GM18951 (cell line): Measurements from ENCODE around the gene ZNF764.
"Not testable (repeated sequence)": the region's sequence is repeated elsewhere in the genome, so short reads cannot be mapped to it uniquely, and the experiment has no call there.

Source experiments
- POLR2A ChIP-seq: IDR thresholded peaks from 4 replicates; pipeline ENCODE4 v1.6.1; 2011; ENCODE audit warnings: mild to moderate bottlenecking; ENCODE audit not compliant: insufficient read length, insufficient read depth; ENCODE audit errors: extremely low read depth
- in situ Hi-C: fragments of 300-500 bp; cut with MboI; formaldehyde crosslinking; loops from one replicate; pipeline ENCODE4 v1.12.0; 2022; ENCODE audit warnings: low sequenced_read_pairs, mixed read lengths, inconsistent platforms; ENCODE audit not compliant: unreplicated experiment

ZNF764 gene

DNA sequence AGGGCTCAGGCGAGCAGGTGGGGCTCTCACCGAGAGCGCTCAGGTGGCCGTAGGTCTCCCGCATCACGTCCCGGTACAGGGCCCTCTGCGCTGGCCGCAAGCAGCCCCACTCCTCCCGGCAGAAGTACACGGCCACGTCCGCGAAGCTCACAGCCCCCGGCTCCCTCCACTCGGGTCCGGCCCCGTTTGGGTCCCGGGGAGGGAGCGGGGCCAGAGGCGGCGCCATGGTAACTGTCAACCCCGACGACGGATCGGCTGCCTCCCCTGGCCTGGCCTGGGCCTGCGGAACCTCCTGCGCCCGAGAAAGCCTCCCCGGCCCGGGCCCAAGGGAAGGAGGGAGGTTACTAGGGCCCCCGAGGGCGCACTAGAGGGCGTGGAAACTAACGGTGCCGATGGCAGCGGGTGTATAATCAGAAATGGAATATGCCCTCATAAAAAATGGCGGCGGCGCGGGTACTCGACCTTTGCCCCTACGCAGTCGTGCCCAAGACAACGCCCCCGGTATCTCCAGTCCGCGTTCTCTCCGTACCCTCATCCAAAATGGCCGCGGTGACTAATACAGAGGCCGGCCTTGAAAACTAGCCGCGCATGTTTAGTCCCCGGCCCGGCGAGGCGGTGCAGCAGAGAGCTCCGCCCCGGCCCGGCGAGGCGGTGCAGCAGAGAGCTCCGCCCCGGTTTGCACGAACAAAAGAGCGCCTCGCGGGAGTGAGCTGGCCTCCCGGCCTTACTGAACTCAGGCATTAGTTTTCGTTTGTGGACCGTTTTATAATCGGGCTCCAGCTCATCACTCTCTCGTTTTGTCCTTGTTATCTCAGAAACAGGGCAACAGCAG, at the start of gene ZNF764:
ZNF764 (minus strand) TSS at position 418 of the 832 bp plus-strand sequence; CDS start at position 226, 192 bp downstream.
- in situ Hi-C loops, result no loop called here
- peak; percentile 63 for TF ChIP-seq POLR2A

DNA sequence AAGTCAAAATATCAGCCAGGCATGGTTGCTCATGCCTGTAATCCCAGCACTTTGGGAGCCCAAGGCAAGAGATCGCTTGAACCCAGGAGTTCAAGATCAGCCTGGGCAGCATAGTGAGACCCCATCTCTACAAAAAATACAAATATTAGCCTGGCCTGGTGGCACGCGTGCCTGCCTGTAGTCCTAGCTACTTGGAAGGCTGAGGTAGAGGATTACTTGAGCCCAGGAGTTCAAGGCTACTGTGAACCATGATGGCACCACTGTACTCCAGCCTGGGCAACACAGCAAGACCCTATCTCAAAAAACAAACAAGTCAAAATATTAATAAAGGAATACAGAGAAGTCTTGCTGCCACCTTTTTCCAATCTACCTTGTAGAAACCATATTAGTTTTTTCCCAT, 47.8 kb upstream of the ZNF764 start:
- TF ChIP-seq POLR2A, result no peak
- in situ Hi-C loops, result no loop called here

DNA sequence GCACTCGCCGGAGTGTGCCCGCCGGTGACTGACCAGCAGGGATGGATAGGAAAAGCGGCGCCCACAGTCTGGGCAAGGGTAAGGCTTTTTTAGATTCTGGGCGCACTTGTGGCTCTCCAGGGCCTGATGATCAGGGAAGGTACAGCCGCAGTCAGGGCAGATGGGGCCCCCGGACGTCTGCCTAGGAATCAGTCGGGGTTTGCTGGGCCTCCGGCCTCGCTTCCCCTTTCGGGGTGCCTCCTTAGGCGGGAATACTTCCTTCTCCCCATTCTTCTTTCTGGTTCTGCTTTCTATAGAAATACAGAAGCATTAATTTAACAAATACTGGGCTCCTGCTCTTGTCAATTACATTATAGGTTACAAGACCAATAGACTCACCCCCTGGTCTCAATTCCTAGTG, 47.0 kb upstream of the ZNF764 start:
- no peak for TF ChIP-seq POLR2A
- in situ Hi-C loops, result no loop called here

DNA sequence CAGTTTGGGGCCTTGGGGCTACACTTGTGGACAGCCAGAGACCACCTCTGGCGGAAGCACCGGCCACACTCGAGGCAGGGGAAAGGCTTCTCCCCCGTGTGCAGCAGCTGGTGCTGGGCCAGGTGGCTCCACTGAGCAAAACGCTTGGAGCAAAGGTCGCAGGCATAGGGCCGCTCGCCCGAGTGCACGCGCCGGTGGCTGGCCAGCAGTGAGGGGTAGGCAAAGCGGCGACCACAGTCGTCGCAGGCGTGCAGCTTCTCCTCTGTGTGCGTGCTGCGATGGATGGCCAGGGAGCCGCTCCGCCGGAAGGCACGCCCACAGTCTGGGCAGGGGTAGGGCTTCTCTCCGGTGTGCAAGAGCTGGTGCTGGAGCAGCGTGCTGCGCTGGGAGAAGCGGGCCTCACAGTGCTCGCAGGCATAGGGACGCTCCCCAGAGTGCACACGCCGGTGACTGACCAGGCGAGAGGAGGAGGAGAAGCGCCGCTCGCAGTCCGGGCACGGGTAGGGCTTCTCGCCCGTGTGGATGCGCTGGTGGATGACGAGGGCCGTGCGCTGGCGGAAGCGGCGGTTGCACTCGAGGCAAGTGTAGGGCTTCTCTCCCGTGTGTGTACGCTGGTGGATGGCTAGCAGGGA, 46.3 kb upstream of the ZNF764 start:
- TF ChIP-seq POLR2A, result no peak
- in situ Hi-C loops, result no loop called here

DNA sequence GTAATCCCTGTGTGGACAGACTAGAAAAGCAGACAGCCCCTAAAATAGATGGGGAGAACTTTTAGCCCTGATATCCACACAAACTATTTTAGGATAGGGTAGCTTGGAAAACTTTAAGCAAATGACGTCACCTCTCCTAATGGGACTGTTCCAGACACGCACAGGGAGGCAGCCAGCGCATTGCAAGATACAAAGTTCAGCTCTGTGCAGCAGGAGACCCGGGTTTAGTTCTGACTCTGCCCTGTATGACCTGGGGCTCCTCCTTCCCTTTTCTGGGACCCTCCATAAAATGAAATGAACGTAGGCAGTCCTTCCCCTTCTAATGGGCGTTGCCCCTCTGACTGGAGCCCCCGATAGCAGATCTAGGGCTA, 45.8 kb upstream of the ZNF764 start:
- TF ChIP-seq POLR2A, result no peak
- in situ Hi-C loops, result no loop called here

DNA sequence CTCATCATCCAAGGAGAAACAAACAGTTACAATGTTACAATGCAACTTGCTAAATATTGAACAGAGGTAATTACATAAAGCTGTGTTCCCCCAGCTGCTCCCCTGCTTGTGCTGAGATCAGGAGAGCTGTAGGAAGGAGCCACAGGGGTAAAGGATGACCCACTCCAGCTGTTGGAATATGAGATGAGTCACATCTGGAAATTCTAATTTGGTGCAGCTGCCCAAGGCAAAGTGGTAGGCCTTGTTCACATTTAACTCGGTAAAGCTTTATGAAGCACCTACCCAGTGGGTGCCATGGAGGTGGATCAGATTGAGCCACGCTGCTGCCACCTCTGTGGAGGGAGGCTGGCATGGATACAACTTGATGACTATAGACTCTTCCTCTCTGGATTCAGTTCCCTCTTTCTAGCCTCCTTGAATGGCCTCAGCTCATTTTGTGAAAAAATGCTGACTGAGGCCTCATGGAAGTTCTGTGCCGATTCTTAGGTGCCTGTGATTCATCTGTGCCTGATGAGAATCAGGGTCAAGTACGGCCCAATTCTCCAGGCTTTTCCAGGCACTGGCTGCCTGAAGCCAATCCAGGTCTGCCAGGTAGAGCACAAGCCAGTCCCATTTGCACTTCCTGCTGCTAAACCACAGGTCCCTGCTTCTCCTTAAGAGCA, 44.6 kb upstream of the ZNF764 start:
- TF ChIP-seq POLR2A, result no peak
- in situ Hi-C loops, result no loop called here

DNA sequence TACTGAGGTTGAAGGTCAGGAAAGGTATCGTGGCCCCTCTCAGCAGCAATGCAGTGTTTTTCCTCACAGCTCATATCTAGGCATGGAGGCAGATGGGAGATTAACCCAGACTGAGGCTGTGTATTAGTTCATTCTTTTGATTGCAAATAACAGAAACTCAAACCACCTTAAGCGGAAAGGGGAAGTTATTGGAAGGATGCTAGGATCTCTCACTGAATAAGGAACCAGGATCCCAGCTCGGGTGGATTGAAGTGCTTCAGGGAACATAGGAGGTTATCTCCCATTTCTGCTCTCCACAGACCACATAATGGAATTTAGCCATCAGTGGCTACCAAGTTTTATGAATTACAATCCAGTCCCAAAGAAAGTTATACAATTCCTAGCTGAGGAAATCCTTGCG, 43.8 kb upstream of the ZNF764 start:
- TF ChIP-seq POLR2A, result no peak
- in situ Hi-C loops, result no loop called here

DNA sequence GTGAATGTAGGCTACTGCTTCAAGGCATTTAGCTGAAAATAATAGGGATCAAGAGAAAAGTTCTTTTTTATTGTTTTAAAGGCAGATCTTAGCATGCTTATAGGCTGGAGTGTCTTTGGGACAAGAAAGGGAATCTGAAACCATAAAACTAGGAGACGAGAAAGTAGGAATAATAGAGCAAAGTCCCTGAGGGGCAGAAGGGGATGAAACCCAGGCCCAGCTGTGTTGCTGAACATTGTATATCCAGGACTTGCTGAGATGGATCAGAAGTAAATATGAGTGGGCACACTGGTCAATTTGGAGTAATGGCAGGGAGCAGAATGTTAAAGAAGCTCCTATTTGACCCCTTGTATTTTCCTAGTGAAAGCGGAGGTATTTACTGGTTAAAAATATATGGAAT, 42.8 kb upstream of the ZNF764 start:
- in situ Hi-C loops, result no loop called here
- TF ChIP-seq POLR2A, result no peak

DNA sequence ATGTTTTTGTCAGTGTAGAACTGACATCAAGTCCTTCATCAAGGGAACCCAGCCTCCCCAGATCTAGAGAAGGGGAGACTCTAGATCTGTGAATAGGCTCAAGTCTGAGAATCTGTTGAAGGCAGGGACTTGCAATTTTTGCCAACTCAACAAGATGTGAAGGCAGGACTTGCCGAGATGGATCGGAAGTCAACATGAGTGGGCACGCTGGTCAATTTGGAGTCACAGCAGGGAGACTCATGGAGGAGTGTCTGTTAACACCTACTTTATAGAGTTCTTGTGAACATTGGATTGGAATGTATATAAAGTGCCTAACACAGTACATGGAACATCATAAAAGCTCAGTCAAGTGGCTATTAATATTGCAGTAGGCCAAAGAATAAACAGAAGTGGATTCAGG, 42.0 kb upstream of the ZNF764 start:
- no peak for TF ChIP-seq POLR2A
- in situ Hi-C loops, result no loop called here

DNA sequence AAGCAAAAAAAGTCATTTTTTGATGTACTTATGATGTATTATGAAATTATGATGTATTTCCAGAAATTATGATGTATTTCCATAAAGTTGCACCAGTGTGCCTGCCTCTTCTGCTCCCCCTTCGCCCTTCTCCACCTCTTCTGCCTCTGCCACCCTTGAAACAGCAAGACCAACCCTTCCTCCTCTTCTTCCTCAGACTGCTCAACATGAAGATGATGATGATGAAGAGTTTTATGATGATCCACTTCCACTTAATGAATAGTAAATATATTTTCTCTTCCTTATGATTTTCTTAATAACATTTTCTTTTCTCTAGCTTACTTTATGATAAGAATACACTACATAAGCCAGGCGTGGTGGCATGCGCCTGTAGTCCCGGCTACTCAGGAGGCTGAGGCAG, 34.7 kb upstream of the ZNF764 start:
- no peak for TF ChIP-seq POLR2A
- in situ Hi-C loops, result no loop called here

DNA sequence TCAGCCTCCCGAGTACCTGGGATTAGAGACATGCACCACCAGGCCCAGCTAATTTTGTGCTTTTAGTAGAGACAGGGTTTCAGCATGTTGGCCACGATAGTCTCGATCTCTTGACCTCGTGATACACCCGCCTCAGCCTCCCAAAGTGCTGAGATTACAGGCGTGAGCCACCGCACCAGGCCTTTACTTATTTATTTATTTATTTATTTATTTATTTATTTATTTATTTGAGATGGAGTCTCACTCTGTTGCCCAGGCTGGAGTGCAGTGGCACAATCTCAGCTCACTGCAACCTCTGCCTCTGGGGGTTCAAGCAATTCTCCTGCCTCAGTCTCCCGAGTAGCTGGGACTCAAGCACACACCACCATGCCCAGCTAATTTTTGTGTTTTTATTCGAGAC, 32.7 kb upstream of the ZNF764 start:
- in situ Hi-C loops, result not testable (repeated sequence)

DNA sequence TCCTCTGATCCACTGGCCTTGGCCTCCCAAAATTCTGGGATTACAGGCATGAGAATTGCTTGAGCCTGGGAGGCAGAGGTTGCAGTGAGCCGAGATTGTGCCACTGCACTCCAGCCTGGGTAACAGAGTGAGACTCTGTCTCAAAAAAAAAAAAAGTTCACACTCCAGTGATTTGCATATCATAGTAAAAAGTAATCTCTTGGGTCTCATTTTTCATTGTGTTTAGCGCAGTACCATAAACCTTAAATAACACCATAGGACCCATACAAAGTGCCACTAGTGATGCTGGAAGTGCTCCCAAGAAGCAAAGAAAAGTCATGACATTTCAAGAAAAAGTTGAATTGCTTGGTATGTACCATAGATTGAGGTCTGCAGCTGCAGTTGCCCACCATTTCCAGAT, 31.4 kb upstream of the ZNF764 start:
- in situ Hi-C loops, result not testable (repeated sequence)

DNA sequence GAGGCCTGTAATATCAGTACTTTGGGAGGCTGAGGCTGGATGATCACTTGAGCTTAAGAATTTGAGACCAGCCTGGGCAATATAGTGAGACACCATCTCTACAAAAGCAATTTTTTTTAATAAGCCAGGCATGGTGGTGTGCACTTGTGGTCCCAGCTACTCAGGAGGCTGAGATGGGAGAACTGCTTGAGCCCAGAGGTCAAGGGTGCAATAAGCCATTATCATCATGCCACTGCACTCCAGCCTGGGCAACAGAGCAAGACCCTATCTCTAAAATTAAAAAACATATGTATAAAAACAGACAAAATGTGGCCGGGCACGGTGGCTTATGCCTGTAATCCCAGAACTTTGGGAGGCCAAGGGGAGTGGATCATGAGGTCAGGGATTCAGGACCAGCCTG, 30.5 kb upstream of the ZNF764 start:
- in situ Hi-C loops, result no loop called here
- TF ChIP-seq POLR2A, result no peak
